SH-SY5Y (cell line): ENCODE results near the gene APLP2.

ENCODE experiments used
- GATA2 ChIP-seq: IDR thresholded peaks from 2 replicates; pipeline ENCODE4 v1.6.1; 2011; ENCODE audit warnings: mild to moderate bottlenecking, low read depth, low read length
- GATA3 ChIP-seq: IDR thresholded peaks from 2 replicates; pipeline ENCODE4 v1.6.1; 2011; ENCODE audit warnings: low read depth, mild to moderate bottlenecking, low read length, moderate library complexity

DNA sequence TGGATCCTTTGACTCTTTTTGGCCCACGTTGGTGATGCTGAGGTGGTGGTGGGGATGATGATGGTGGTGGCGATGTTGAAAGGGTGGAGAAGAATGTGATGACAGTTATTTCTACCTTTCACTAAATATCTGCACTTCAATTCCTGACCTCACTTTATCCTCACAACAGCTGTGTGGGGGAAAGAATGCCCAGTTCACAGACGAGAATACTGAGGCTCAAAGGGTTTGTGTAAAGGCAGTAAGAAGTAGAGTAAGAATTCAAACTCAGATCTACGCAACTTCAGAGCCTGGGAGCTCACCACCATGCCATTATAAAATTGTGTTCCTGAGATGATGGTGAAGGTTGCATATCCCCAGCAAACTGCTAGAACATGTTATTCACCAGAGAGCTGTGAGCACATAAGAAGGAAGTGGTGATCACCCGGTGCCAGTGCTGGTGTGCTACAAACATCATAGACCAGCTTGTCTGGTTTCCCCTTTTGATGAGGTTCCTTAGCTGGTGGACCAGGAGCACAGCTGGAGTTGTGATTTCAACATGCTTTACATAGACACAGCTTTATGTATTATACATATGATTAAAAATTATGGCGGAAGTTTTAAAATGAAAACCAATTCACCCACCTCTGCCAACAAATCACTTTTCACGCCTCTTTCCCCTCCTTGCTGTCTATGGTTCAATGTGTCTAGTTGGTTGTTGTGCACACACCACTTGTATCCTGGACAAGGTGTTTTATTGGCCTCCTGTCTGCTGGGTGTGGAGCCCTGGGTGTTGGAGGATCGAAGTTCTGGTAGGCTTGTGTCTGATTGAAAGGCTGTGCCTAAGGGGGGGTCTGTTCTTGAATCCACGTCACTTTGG, 96.1 kb downstream of the APLP2 start:
- TF ChIP-seq GATA3 (no peak), GATA2 (no peak)
